HG03469 (cell line): ENCODE data around the gene TM4SF5.
"Not testable (repeated sequence)": the region's sequence is repeated elsewhere in the genome, so short reads cannot be mapped to it uniquely, and the experiment has no call there.

Experiments used
- ATAC-seq: cut with Tn5 transposase; IDR thresholded peaks from one replicate; pipeline ENCODE4 v1.9.1; 2021; ENCODE audit warnings: mild to moderate bottlenecking, moderate library complexity, moderate number of reproducible peaks; ENCODE audit not compliant: unreplicated experiment

Gene TM4SF5

GRCh38 chr17:4823373-4824089 is 51.8 kb downstream of the TM4SF5 start:
- ATAC-seq: no peak

GRCh38 chr17:4827399-4827798 is 55.7 kb downstream of the TM4SF5 start:
- ATAC-seq: no peak

GRCh38 chr17:4832829-4833177 is 61.1 kb downstream of the TM4SF5 start:
- ATAC-seq: not testable (repeated sequence)
